Hematopoietic multipotent progenitor cell treated with erythropoietin and hydrocortisone succinate and interleukin-3 and kit ligand, for 8 days (in vitro differentiated cells): ENCODE measurements around the gene RADIL.
A peak's percentile ranks its signal among the peaks of the same experiment; 100 is the strongest.

Source experiments
- DNase-seq: peaks from one replicate; pipeline ENCODE4 v3.0.0-alpha.2; 2015

RADIL gene

DNA sequence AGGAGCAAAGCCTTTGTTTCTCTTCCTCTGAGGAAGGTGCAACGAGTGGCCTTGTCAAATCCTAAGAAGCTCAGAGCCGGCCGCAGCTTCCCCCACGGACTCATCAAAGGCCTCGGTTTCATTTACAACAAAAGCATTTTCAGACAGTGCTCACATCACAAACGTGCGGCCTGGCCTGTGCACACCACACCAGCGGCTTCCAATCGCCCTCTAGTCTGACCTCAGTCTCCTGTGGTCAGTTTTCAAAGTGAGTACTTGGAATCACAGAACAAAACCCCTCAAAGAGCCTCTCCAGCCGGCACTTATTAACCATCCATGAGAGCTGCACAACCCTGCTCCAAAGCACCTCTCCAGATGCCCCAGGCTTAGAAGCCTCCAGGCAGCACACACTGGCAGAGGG lies 3.3 kb downstream of the RADIL start:
- DNase-seq: no peak

DNA sequence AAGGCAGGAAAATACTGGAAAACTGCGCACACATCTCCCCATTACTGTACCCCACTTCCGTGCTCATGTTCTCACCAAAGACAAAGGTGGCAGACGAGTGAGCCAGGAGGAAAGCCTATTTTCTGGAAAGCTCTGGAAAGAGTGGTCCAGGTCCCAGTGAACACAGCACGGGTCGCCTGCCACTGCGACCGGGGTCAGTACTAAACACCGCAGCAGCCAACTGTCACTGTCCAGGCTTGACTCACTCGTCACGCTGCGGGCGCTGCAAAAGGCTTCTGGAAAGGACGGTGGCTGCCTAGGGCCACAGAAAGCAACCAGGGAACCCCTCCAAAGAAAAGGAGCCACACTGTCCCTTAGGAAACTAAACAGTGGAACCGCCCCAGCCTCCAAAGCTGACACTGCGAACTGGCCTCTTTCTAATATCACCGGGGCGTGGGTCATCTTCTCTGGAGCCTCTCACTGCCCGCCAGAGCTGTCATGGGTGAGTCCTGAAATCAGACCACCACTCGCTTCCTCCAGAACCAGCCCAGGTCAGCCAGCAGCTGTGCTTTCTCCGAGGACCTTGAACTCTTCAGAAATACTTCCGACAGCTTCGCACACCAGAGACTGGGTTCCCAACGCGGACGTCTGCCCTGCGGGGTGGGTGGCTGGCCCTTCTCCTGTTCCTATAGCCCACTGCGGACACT lies 4.0 kb downstream of the RADIL start:
- no peak for DNase-seq

DNA sequence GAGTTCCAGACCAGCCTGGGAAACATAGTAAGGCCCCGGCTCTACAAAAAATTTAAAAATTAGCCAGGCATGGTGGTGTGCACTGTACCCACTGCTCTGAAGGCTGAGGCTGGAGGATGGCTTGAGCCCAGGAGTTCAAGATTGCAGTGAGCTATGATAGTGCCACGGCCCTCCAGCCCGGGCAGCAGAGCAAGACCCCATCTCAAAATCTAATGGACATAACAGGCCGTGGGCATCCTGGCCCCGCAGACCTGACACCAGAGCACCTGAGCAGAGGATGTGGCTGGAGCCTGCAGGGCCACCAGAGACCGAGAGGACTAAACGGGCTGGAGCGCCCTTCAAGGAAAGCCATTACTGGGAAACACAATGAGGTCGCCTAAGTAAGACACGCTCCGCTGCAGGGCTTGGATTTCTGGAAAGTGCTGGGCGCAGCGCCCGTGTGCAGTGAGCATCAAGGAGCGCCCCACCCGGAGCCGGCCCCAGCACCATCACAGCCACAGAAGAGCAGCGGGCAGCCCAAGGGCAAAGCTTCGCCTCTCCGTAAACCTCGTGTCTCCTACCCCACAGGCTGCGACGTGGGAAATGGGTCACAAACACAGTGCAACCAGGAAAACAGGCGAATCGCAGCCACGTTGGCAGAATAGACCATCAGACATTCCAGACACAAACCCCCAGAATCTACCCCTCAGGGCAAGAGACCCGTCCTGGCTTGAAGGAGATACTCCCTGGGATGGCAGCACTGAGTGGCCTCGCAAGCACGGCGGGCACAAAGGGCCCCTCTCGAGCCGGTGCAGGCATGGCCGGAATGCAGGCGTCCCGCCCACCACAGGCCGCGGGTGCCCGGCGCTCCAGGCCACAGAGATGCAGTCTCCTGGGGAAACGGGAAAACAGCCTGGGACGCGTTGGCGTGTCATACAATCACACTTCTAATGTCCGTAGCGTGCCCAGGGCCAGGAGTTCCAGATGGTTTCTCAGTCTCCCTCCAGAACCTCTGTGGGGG lies 4.9 kb downstream of the RADIL start:
- no peak for DNase-seq

DNA sequence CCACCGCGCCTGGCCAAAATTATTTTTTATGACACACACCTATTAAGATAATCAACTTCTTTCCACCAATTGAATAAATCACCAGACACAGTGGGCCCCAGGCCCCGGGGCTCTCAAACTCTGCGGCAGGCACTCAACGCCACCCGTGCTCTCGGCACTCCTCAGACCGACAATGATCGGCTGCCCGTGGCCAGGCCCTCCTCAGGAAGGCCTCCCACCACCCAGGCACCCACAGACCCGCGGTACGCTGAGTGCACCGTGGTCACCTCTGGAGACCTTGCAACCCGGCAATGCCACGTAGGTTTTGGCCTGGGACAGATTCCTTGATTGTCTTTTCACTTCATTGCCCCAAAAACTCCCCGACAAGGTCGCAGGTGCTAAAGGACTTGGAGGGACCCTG lies 6.9 kb downstream of the RADIL start:
- DNase-seq: no peak

- DNase-seq: no peak
Observed at GRCh38 chr7:4875391-4875790, 8.1 kb downstream of the RADIL start.

GRCh38 chr7:4873071-4873944 lies 10.2 kb downstream of the RADIL start:
- no peak for DNase-seq

DNA sequence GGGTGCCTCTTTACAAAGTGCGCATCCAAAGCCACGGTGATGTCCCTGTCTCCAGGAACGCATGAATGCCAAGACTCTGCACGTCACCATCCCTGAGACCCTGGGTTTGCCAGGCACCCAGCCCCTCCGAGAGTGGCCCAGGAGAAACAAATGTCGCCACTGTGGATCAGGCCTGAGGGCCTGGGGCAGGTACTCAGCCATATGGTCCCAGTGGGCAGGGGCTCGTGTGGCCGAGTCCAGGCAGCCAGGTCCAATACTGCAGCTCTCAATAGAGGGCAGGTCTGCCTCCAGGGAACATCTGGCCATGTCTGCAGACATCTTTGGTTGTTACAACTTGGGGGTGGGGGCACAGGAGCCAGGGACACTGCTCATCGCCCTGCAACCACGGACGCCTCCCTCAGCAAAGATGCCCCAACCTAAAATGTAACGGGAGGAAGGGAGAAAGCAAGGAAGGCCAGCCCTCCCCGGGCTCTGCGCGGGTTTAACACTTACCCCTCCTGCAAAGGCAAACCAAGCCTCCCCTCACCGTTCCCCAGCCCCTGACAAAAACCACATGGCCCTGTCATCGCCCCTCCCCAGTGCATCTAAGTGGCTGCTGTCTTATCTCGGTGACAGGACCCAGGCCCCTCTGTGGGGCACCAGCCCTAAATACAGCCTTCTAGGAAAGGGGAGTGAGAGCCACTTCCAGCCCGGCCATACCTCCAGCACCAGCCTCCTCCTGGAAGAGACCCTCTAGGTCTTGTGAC lies 11.4 kb downstream of the RADIL start:
- DNase-seq: no peak

GRCh38 chr7:4871056-4871680 lies 12.3 kb downstream of the RADIL start:
- no peak for DNase-seq

DNA sequence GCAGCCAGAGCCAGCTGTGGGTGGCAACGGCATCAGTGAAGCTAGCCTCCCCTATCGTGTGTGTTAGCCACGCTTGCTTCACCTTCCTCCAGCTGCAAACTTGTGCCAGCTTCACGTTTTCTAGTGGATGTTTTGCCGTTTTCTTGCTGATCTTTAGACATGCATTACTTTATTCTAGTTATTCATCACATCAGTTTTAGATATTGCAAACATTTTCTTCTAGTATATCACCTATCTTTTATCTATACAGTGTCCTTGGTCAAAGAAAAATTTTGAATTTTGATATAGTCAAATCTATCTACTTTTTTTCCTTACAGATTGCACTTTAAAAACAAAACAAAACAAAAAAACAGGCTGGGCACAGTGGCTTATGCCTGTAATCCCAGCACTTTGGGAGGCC lies 15.0 kb downstream of the RADIL start:
- no peak for DNase-seq

DNA sequence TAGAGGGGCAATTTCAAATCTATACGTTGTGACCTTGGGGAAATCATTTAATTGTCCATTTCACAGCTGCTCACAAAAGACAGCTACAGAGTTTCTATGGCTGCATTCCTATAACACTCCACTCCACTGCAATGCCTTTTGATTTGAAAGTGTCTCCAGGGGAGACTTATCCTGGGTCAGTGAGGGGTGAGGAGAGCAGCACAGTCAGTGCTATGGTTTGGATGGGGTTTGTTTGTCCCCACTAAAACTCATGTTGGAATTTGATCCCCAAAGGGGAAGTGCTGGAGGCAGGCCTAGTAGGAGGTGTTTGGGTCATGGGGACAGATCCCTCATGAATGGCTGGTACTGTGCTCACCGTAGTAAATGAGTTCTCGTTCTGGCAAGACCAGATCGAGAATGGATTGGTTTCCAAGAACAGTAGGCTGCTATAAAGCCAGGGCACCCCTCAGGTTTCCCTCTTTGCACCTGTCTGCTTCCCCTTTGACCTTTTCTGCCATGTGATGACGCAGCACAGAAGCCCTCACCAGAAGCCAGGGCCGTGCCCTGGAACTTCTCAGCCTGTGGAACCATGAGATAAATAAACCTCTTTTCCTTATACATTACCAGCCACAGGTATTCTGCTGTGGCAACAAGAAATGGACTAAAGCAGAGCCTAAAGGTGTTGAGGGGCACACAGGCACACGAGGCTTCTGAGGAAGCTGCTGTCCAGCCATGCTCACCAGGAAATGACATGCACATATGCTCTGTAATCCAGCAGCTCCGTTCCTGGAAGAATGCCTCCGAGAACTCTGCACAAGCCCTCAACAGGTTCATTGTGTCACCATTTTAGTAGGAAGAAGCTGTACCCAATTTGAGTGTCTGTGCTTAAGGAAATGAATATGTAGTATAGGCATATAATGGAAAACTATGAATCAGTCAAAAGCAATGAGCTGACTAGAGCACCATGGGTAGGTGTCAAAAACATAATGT lies 16.7 kb downstream of the RADIL start:
- no peak for DNase-seq

DNA sequence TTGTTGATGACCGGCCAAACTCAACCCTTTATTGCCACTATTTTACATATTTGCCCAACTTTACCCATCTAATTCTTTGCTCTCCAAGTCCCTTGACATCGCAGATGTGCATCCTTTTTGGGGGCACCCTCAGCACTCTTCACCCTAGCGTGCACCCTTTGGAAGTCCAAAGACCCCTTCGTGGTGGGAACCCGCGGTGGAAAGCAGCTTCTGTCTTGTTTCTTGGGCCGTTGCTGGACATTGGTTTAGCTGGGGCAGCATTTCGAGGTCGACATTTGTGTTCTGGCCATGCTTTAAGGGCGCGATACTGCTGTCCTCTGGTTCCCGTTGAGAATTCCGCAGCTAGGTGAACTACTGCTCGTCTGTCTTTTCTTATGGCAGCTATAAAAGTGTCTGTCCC lies 21.4 kb downstream of the RADIL start:
- DNase-seq: no peak

DNA sequence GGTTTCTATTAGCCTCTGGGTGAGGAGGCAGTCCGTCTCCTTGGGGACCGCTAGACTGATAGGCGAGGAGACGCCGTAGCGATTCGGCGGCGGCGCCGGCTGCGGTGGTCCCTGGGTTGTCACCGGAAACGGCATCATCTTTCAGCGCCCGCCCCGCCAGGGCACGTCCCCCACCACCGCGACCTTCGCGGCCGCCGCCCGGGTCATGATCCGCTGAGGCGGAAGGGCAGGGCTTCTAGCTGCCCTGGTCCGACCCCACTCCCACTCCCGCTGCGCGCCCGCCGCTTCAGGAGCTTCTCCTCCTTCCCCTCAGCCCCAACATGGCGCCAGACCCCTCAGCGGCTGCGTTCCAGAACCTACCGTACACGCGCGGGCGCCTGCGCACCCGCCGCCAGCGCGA lies 21.8 kb downstream of the RADIL start, which contains the start of gene PAPOLB:
Gene PAPOLB, minus strand, starts transcription at position 358 of the 400 bp plus-strand sequence. Its CDS starts 220 bp downstream, at position 138.
- no peak for DNase-seq

DNA sequence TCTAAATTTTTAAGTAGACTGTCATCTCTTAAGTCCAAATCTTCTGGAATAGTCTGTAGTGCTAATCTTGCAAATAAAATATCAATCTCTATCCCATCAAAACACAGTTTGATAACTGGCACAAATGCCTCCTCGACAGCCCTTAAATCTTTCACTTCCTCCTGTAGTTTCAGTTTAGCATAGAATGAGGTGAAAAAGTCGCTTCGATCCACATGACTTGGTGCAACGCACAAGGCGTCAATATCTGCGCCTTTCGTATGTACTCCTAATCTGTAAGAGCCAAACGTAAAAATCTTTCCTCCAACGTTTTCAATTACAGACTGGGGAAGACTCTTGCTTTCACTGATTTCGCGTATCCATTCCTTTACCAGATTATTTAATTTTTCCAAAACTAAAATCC lies 22.3 kb downstream of the RADIL start:
- DNase-seq: no peak

GRCh38 chr7:4857189-4857588 lies 26.3 kb downstream of the RADIL start:
- DNase-seq: no peak

GRCh38 chr7:4856336-4857057 lies 27.0 kb downstream of the RADIL start:
- DNase-seq: no peak

GRCh38 chr7:4854916-4855315 lies 28.6 kb downstream of the RADIL start:
- DNase-seq: no peak

DNA sequence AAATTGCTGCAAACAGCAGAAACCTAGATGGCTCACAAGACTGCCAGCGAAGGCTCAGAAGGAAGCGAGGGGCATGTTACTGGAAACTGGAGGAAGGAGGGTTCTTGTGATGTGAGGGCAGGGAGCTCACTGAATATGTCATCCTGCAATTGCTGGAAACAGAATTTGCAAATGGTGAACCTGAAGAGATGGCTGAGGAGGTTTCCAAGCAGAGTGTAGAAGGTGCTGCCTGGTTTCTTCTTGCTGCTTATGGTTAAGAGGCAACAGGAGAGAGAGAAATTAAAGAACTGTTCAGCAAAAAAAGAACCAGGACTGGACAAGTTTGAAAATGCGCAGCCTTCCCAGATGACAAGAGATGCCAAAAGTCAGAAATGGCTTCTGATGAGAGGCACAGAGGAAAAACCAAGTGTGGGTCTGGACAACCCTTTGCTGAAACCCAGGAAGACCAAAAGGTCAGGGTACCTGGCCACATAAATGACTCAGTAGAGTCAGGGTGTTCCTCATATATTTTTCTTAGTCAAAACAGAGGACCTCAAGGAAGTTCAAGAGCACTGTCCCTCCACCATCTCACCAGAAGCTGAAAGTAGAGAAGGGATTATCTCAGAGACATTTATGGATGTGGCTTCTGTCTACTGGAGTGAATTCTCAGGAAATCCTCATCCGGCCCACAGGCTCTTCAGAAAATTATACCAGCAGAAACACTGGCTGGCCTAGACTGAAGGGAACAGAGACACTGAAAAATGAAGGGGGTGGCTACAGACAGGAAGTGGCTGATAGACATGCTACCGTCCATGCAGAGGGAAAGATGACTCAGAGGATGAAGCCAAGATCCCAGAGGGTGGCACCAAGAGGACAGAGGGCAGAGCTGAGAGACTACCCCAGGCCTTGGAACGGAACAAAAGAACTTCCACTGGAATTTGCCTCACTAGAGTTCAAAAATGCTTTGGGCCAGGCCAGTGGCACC lies 31.8 kb downstream of the RADIL start:
- DNase-seq: peak; percentile 10

DNA sequence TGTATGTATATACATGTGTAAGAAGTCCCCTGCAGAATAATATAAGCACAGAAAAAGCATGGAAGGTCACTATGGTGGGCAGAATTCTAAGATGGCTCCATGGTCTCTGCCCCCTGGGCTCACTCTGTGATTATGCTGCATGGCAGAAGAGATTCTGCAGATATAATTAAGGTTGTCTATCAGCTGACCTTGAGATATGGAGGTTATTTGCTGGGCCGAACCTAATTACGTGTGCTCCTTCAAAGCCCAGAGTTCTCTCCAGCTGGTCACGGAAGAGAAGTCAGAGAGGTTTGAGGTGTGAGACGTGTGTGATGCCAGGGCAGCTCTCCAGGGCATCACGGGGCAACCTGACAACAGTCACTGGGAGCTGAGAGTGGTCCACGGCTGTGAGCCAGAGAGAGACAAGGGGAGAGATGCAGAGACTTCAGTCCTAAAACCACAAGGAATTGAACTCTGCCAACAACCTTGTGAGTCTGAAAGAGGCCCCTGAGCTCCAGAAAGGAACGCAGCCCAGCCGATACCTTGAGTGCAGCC lies 33.2 kb downstream of the RADIL start:
- DNase-seq: no peak
